ENCODE measurements around the gene ACOT8. TPM values are rescaled to one million over a fixed set of nuclear protein-coding genes. Genes with fewer than 3 reads are reported as not detected.

The ACOT8 gene
- total and polyA plus RNA-seq, 2 donors (not counting 3 experiments of a cell fraction or from before 2014, with no cell fraction given): 15.5 to 50.9 TPM

DNA sequence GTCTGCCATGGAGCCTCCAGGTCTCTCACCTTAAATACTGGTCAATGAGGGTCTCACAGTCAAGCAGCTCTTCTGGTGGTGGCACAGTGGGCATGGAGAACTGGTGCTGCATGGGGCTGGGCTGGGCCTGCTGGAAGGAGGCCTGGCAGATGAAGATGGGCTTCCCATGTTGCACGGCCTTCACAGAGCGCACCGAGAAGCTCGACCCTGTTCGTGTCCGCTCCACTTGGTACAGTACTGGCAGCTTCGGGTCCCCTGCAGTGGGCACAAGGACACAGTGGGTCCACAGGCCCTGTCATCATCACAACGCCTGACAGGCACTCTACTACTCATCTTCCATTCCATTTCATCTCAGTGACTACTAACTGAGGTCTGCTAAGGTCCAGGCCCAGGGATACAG is 8.8 kb downstream of the ACOT8 start:
- no peaks in the 10 kb centered on the region for H3K9me1 ChIP-seq (replicated peaks; ENCODE audit: control insufficient read depth, extremely low read depth, insufficient read depth, low read length)
- no peaks in the 10 kb centered on the region for H3K9me3 ChIP-seq (replicated peaks; ENCODE audit: control insufficient read depth, insufficient read depth, low read length)
- H3K27ac ChIP-seq (ENCODE audit: insufficient read depth, low read depth, low read length): no peak overlapping the region
- H3K79me2 ChIP-seq (ENCODE audit: control insufficient read depth, insufficient read depth, low read length): no peaks in the 10 kb centered on the region
- H3K4me1 ChIP-seq (ENCODE audit: control insufficient read depth, extremely low read depth, insufficient read depth, low read length): no peaks in the 10 kb centered on the region
- TF ChIP-seq JUN (IDR thresholded peaks at IDR 0.05; ENCODE audit: borderline replicate concordance, insufficient read depth, insufficient read length, low read depth): no peak
- TF ChIP-seq, protein P1, sequence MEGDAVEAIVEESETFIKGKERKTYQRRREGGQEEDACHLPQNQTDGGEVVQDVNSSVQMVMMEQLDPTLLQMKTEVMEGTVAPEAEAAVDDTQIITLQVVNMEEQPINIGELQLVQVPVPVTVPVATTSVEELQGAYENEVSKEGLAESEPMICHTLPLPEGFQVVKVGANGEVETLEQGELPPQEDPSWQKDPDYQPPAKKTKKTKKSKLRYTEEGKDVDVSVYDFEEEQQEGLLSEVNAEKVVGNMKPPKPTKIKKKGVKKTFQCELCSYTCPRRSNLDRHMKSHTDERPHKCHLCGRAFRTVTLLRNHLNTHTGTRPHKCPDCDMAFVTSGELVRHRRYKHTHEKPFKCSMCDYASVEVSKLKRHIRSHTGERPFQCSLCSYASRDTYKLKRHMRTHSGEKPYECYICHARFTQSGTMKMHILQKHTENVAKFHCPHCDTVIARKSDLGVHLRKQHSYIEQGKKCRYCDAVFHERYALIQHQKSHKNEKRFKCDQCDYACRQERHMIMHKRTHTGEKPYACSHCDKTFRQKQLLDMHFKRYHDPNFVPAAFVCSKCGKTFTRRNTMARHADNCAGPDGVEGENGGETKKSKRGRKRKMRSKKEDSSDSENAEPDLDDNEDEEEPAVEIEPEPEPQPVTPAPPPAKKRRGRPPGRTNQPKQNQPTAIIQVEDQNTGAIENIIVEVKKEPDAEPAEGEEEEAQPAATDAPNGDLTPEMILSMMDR (IDR thresholded peaks at IDR 0.05; ENCODE audit: extremely low read depth in 1 of 2, insufficient read depth in 1 of 2, low read depth in 1 of 2, low read length in 2 of 2): no peak
- no peak for DNase-seq (ENCODE audit: low read depth, low spot score)
- intact Hi-C loops (cut with micrococcal nuclease): no loop called here
- H3K36me3 ChIP-seq (ENCODE audit: control insufficient read depth in 2 of 2, extremely low read depth in 1 of 2, insufficient read depth in 2 of 2, low read length in 2 of 2): peaks cover 0 to 26% of the 10 kb centered on the region in 2 experiments
- no peak overlapping the region for H3K9ac ChIP-seq (replicated peaks; ENCODE audit: extremely low read depth, insufficient read depth, low read length)
- ChIA-PET POLR2A (no interaction called here), CTCF (no interaction called here)
- no peaks in the 10 kb centered on the region for H3K27me3 ChIP-seq (ENCODE audit: control insufficient read depth in 2 of 2, insufficient read depth in 2 of 2, low read length in 2 of 2)
- FAIRE-seq: no peak
- no peaks in the 10 kb centered on the region for H4K20me1 ChIP-seq (replicated peaks; ENCODE audit: control insufficient read depth, extremely low read depth, insufficient read depth, low read length)
- no TSS peak for BruUV-seq (replicated peaks)
- dilution Hi-C loops (cut with MboI; ENCODE audit: extremely low pct_ligation_motif_present, low sequenced_read_pairs): no loop called here
- no peak overlapping the region for H2AFZ ChIP-seq (ENCODE audit: low read depth, low read length)
- no peak overlapping the region for H3K4me2 ChIP-seq (ENCODE audit: insufficient read depth, low read length)
- H3K4me3 ChIP-seq (replicated peaks in 1 of 3; ENCODE audit: insufficient read depth in 1 of 3, low read depth in 1 of 3, low read length in 3 of 3): no peak overlapping the region

DNA sequence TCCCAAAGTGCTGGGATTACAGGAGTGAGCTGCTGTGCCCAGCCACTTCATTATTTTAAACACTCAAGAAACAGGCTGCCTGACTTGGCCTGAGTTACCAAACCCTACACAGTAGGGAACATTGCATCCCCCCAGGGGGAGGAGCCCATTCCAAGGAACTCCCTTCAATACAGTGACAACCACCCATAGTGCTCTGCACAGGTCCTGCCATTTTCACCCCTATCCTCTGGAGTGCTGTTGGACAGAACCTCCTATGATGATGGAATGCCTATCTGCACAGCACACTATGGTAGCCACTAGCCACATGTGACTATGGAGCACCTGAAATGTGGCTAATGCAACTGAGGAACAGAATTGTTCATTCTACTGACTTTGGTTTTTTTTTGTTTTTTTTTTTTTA is 11.7 kb downstream of the ACOT8 start:
- DNase-seq (ENCODE audit: low read depth, low spot score) (no peak), FAIRE-seq (no peak)
- no peak overlapping the region for H3K27ac ChIP-seq (ENCODE audit: insufficient read depth, low read depth, low read length)
- no peaks in the 10 kb centered on the region for H3K27me3 ChIP-seq (ENCODE audit: control insufficient read depth in 2 of 2, insufficient read depth in 2 of 2, low read length in 2 of 2)
- intact Hi-C loops (cut with micrococcal nuclease): no loop called here
- TF ChIP-seq MYC (IDR thresholded peaks at IDR 0.05; ENCODE audit: low read depth, low read length) (no peak), FOS (IDR thresholded peaks at IDR 0.05; ENCODE audit: borderline replicate concordance, insufficient read depth, low read length) (no peak), JUN (IDR thresholded peaks at IDR 0.05; ENCODE audit: borderline replicate concordance, insufficient read depth, insufficient read length, low read depth) (no peak)
- TF ChIP-seq, protein P1 (IDR thresholded peaks at IDR 0.05; ENCODE audit: extremely low read depth in 1 of 2, insufficient read depth in 1 of 2, low read depth in 1 of 2, low read length in 2 of 2): no peak
- CTCF ChIA-PET: no interaction called here
- H3K4me2 ChIP-seq (ENCODE audit: insufficient read depth, low read length): no peak overlapping the region
- H2AFZ ChIP-seq (ENCODE audit: low read depth, low read length): no peak overlapping the region
- peaks cover 0 to 39% of the 10 kb centered on the region in 2 experiments for H3K36me3 ChIP-seq (ENCODE audit: control insufficient read depth in 2 of 2, extremely low read depth in 1 of 2, insufficient read depth in 2 of 2, low read length in 2 of 2)
- H3K4me1 ChIP-seq (ENCODE audit: control insufficient read depth, extremely low read depth, insufficient read depth, low read length): no peaks in the 10 kb centered on the region
- H3K9ac ChIP-seq (replicated peaks; ENCODE audit: extremely low read depth, insufficient read depth, low read length): no peak overlapping the region
- no peaks in the 10 kb centered on the region for H3K9me1 ChIP-seq (replicated peaks; ENCODE audit: control insufficient read depth, extremely low read depth, insufficient read depth, low read length)
- POLR2A ChIA-PET: no interaction called here
- dilution Hi-C loops (cut with MboI; ENCODE audit: extremely low pct_ligation_motif_present, low sequenced_read_pairs): no loop called here
- H3K79me2 ChIP-seq (ENCODE audit: control insufficient read depth, insufficient read depth, low read length): no peaks in the 10 kb centered on the region
- H3K4me3 ChIP-seq (replicated peaks in 1 of 3; ENCODE audit: insufficient read depth in 1 of 3, low read depth in 1 of 3, low read length in 3 of 3): no peak overlapping the region
- no TSS peak for BruUV-seq (replicated peaks)
- H4K20me1 ChIP-seq (replicated peaks; ENCODE audit: control insufficient read depth, extremely low read depth, insufficient read depth, low read length): no peaks in the 10 kb centered on the region
- no peaks in the 10 kb centered on the region for H3K9me3 ChIP-seq (replicated peaks; ENCODE audit: control insufficient read depth, insufficient read depth, low read length)
